DOHH2 (cell line): ENCODE measurements around the gene NCAPD2.
"Not testable (repeated sequence)": the region's sequence is repeated elsewhere in the genome, so short reads cannot be mapped to it uniquely, and the experiment has no call there.

Experiments
- H3F3A ChIP-seq: fragments of 200-600 bp; sonication (generic), shearing (Covaris generic); 2 replicates; pipeline ENCODE4 v1.6.0; 2016; ENCODE audit warnings: antibody characterized with exemption, mild to moderate bottlenecking; ENCODE audit not compliant: control insufficient read depth, insufficient read depth
- H3K27ac ChIP-seq: fragments of 200-600 bp; sonication (generic); 2 replicates; pipeline ENCODE4 v1.5.1; 2014; ENCODE audit warnings: low read depth, mild to moderate bottlenecking, low read length, moderate library complexity
- H3K27me3 ChIP-seq: fragments of 200-600 bp; sonication (generic); 2 replicates; pipeline ENCODE4 v1.6.1; 2014; ENCODE audit warnings: mild to moderate bottlenecking, low read length, mixed read lengths; ENCODE audit not compliant: control insufficient read depth
- H3K36me3 ChIP-seq: fragments of 200-600 bp; sonication (generic); 2 replicates; pipeline ENCODE4 v1.6.1; 2014; ENCODE audit warnings: mild to moderate bottlenecking, low read length, moderate library complexity, mixed read lengths; ENCODE audit not compliant: control insufficient read depth
- H3K4me1 ChIP-seq: fragments of 200-600 bp; sonication (generic); 2 replicates; pipeline ENCODE4 v1.6.1; 2014; ENCODE audit warnings: mild to moderate bottlenecking, low read length, mixed read lengths; ENCODE audit not compliant: control insufficient read depth
- H3K4me2 ChIP-seq: fragments of 200-600 bp; sonication (generic); 2 replicates; pipeline ENCODE4 v1.6.0; 2014; ENCODE audit warnings: mild to moderate bottlenecking, low read length, moderate library complexity
- H3K4me3 ChIP-seq: fragments of 200-600 bp; sonication (generic); 2 replicates; pipeline ENCODE4 v1.5.1; 2014; ENCODE audit warnings: mild to moderate bottlenecking, low read length, mixed read lengths
- H3K79me2 ChIP-seq: fragments of 200-600 bp; sonication (generic); 2 replicates; pipeline ENCODE4 v1.6.1; 2014; ENCODE audit warnings: mild to moderate bottlenecking, low read length, mixed read lengths; ENCODE audit not compliant: control insufficient read depth
- H3K9me2 ChIP-seq: fragments of 200-600 bp; sonication (generic); replicated peaks from 2 replicates; pipeline ENCODE4 v1.6.1; 2014; ENCODE audit warnings: mild to moderate bottlenecking, low read length, mixed read lengths; ENCODE audit not compliant: control insufficient read depth
- H3K9me3 ChIP-seq: fragments of 200-600 bp; sonication (generic); 2 replicates; pipeline ENCODE4 v1.6.1; 2014; ENCODE audit warnings: antibody characterized with exemption, low read length, mixed read lengths; ENCODE audit not compliant: control insufficient read depth, insufficient read depth
- H4K20me1 ChIP-seq: fragments of 200-600 bp; sonication (generic); 2 replicates; pipeline ENCODE4 v1.6.0; 2014; ENCODE audit warnings: low read depth, mild to moderate bottlenecking, antibody characterized with exemption, low read length, moderate library complexity; ENCODE audit not compliant: control insufficient read depth, insufficient read depth
- EZH2phosphoT487 ChIP-seq: fragments of 200-600 bp; sonication (generic); IDR thresholded peaks from 2 replicates; pipeline ENCODE4 v1.6.1; 2017; ENCODE audit warnings: borderline replicate concordance, mild to moderate bottlenecking, antibody characterized with exemption, low read length, moderate library complexity, mixed read lengths
- TF ChIP-seq, protein P1 (sequence below): fragments of 200-600 bp; sonication (generic); IDR thresholded peaks from one replicate; pipeline ENCODE4 v1.5.1; 2014; ENCODE audit warnings: antibody characterized with exemption, mild to moderate bottlenecking, low read depth, low read length; ENCODE audit not compliant: poor library complexity, severe bottlenecking

Gene NCAPD2

GRCh38 chr12:6471989-6472360 lies 21.9 kb upstream of the NCAPD2 start:
- Histone ChIP-seq H3K4me3 (no peak overlapping the region), H3F3A (peaks cover 4% of the 10 kb centered on the region; the same call in 1 of the 2 replicates), H3K9me2 (no peaks in the 10 kb centered on the region), H3K36me3 (peaks cover 30% of the 10 kb centered on the region), H3K4me1 (peaks cover 31% of the 10 kb centered on the region), H4K20me1 (no peaks in the 10 kb centered on the region), H3K27ac (no peak overlapping the region), H3K9me3 (no peaks in the 10 kb centered on the region), H3K27me3 (peaks cover 3% of the 10 kb centered on the region; the same call in 1 of the 2 replicates), H3K79me2 (peaks cover 33% of the 10 kb centered on the region), H3K4me2 (no peak overlapping the region)
- TF ChIP-seq, protein P1, sequence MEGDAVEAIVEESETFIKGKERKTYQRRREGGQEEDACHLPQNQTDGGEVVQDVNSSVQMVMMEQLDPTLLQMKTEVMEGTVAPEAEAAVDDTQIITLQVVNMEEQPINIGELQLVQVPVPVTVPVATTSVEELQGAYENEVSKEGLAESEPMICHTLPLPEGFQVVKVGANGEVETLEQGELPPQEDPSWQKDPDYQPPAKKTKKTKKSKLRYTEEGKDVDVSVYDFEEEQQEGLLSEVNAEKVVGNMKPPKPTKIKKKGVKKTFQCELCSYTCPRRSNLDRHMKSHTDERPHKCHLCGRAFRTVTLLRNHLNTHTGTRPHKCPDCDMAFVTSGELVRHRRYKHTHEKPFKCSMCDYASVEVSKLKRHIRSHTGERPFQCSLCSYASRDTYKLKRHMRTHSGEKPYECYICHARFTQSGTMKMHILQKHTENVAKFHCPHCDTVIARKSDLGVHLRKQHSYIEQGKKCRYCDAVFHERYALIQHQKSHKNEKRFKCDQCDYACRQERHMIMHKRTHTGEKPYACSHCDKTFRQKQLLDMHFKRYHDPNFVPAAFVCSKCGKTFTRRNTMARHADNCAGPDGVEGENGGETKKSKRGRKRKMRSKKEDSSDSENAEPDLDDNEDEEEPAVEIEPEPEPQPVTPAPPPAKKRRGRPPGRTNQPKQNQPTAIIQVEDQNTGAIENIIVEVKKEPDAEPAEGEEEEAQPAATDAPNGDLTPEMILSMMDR: no peak
- TF ChIP-seq EZH2phosphoT487: no peak

GRCh38 chr12:6472491-6472890 lies 21.4 kb upstream of the NCAPD2 start:
- Histone ChIP-seq H3K27me3 (peaks cover 3% of the 10 kb centered on the region; the same call in 1 of the 2 replicates), H3K4me1 (peaks cover 29% of the 10 kb centered on the region), H3K4me3 (no peak overlapping the region)

GRCh38 chr12:6475233-6475975 lies 18.5 kb upstream of the NCAPD2 start:
- not testable (repeated sequence) for H3K4me3 ChIP-seq, H3K36me3 ChIP-seq, H3K9me2 ChIP-seq, H3F3A ChIP-seq, H3K27me3 ChIP-seq, H3K4me2 ChIP-seq, H3K79me2 ChIP-seq, H3K27ac ChIP-seq, H3K9me3 ChIP-seq, H4K20me1 ChIP-seq, H3K4me1 ChIP-seq

More at GRCh38 chr12:6472491-6472890, 21.4 kb upstream of the NCAPD2 start:
- H3F3A ChIP-seq: peaks cover 4% of the 10 kb centered on the region; the same call in 1 of the 2 replicates
- no peak for TF ChIP-seq EZH2phosphoT487
- TF ChIP-seq, protein P1: no peak
- H3K27ac ChIP-seq: no peak overlapping the region
- H3K9me2 ChIP-seq: no peaks in the 10 kb centered on the region
- peaks cover 30% of the 10 kb centered on the region for H3K79me2 ChIP-seq
- H4K20me1 ChIP-seq: no peaks in the 10 kb centered on the region
- no peaks in the 10 kb centered on the region for H3K9me3 ChIP-seq
- H3K4me2 ChIP-seq: no peak overlapping the region
- peaks cover 29% of the 10 kb centered on the region for H3K36me3 ChIP-seq

DNA sequence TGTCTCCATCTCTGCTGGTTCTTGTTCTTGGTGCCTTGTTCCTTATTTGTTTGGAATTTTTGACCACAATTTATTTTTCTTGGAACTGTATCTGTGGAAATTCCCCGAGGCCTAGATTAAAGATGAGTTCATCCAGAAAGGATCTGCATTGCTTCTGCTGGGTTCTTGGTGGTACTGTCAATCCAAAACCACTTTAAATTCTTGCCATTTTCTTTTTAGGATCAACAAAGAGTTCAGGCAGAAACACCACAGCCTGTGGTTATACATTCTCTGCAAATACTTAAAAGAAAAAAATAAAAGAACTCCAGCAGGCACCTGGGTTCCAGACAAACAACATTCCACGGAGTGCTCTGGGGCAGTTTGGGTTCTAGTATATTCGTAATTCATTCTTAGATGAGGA lies 17.4 kb upstream of the NCAPD2 start:
- H3K4me1 ChIP-seq: peaks cover under 1% of the 10 kb centered on the region
- H3K9me3 ChIP-seq: no peaks in the 10 kb centered on the region
- no peaks in the 10 kb centered on the region for H3K27me3 ChIP-seq
- no peak overlapping the region for H3K4me3 ChIP-seq
- no peak overlapping the region for H3K4me2 ChIP-seq
- H3K36me3 ChIP-seq: no peaks in the 10 kb centered on the region
- no peaks in the 10 kb centered on the region for H3K79me2 ChIP-seq
- H3K9me2 ChIP-seq: no peaks in the 10 kb centered on the region
- H4K20me1 ChIP-seq: no peaks in the 10 kb centered on the region
- H3K27ac ChIP-seq: no peak overlapping the region
- 0 out of 2 replicates have a peak, but pooled peaks cover under 1% of the 10 kb centered on the region for H3F3A ChIP-seq
- no peak for TF ChIP-seq EZH2phosphoT487
- TF ChIP-seq, protein P1: no peak

GRCh38 chr12:6477601-6478377 lies 16.1 kb upstream of the NCAPD2 start:
- not testable (repeated sequence) for H3F3A ChIP-seq, H3K4me1 ChIP-seq, H3K9me2 ChIP-seq, H3K27me3 ChIP-seq, H3K36me3 ChIP-seq, H3K4me2 ChIP-seq, H3K27ac ChIP-seq, H3K79me2 ChIP-seq, H3K4me3 ChIP-seq, H3K9me3 ChIP-seq, H4K20me1 ChIP-seq
